Inflammatory macrophage treated with lipopolysaccharide for 4 hours (primary cell): ENCODE data around the gene MTA2.
"Not testable (repeated sequence)": the region's sequence is repeated elsewhere in the genome, so short reads cannot be mapped to it uniquely, and the experiment has no call there.

Source experiments
- DNase-seq: peaks from one replicate; pipeline ENCODE4 v3.0.0-alpha.2; 2020

Gene MTA2

DNA sequence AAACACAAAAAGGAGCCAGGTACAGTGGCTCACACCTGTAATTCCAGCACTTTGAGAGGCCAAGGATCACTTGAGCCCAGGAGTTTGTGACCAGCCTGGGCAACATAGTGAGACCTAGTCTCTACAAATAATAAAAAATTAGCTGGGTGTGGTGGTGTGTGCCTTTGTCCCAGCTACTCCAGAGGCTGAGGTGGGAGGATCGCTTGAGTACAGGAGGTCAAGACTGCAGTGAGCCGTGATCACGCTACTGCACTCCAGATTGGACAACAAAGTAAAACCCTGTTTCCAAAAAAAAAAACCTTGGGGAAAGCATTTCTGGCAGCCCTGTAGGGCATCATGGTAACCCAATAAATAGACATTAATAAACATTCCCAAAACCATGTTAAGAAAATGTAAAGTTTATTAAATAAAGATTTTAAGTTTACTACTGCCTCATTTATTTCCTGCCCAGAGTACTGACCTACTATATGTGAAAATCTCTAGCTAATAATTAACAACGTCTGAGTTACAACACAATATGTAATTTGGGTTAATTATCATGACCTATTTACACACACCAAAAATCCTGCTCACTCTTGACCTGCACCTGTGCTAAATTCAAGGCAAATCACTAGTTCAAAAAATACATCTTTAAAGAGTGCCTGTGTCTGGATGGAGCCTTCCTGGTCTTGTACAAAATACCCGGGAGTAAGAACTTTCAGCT, 36.4 kb downstream of the MTA2 start:
- no peak for DNase-seq

DNA sequence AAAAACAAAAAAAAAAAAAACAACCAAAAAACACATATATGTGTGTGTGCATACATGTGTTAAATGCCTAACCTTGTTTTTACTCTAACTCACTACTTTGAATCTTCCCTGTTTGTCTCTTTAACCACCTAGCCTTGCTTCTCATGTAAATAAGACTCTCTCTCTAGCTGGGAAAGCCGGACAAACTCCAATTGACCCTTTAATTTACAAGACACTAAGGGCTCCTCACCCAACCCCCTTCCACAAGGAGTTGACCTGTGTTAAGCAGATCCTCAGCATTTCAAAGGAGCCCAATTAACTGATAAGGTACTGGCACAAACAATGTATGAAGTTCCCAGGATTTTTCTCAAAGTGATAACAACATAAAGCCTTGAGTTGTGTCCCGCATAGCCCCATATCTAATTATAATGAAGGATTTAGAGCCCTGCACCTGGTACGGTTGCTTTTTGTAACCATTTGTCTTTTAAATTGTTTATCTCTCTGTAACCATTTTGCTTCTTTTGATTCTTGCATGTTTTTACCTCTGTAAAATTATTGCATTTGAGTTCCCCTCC, 39.9 kb downstream of the MTA2 start:
- not testable (repeated sequence) for DNase-seq

DNA sequence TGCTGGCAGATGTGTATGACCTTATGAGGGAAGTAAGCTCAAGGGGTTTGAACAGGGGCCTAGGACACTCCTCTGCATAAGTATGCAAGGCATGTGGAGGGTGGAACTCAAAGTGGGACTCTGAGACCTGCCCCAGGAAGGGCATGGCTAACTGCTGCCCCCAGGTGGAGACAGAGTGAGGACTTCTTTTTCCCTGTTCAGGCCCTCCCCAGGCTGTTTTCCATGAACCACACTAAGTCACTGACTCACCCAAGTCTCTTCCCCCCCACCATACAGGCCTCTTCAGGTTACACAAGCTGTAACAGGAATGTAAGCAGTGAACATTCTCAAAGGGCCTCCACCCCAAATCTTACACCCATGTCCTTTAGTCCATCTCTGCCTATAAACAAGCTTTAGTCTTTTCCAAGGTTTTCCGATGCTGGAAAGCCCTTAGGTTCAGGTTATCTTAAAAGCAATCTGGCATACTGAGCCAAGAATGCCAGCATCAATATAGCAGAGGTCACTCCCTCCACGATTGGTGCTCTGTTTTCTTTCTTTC, 41.0 kb downstream of the MTA2 start:
- DNase-seq, result peak; percentile 86

DNA sequence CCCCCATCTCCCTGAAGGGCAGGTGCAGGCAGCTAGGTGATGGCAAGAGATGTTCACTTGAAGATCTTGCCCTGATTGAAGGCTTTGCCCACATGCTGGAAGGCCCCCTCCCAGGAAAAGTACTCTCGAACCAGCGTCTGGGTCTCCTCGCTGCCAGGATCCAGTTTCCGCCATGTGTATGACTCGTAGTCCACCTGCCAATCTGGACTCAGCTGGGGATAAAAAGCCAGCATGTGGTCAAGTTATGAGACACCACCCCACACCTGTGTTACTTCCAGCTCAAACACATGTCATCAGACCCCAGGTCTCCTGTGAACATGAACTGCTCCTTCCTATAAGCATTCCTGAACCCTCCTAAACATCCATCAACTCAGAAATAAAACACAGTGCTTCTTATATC, 42.0 kb downstream of the MTA2 start:
- not testable (repeated sequence) for DNase-seq

DNA sequence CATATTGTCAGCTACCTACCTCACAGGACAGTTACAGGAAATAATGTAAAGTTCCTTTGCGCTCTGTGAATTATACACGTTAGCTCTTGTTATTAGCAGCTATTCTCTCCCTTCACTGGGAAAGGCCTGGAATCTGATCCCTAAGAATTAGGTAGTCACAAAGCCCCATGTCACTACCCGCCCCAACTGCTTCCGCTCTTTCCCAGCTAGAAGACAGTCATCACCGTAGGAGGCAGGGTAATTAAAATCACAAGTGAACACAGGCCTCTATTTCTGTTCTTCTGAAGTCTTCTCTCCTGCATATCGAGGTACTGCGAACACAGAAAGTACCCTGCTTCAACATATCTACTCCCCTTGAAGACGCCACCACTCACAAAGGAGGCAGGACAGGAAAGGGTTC, 42.5 kb downstream of the MTA2 start:
- no peak for DNase-seq

DNA sequence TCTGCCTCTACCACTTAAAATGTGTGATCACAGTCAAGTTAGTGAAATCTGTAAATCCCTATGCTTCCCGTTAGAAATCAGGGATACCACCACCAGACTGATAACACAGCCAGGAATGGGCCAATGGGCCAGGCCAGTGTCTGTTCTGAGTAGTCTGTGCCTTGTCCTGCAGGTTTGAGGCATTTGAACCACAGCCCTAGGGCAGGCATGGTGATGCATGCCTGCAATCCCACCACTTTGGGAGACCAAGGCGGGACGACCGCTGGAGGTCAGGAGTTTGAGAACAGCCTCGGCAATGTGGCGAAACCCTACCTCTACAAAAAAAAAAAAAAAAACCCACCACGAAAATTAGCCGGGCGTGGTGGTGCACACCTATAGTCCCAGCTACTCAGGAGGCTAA, 43.0 kb downstream of the MTA2 start:
- no peak for DNase-seq

DNA sequence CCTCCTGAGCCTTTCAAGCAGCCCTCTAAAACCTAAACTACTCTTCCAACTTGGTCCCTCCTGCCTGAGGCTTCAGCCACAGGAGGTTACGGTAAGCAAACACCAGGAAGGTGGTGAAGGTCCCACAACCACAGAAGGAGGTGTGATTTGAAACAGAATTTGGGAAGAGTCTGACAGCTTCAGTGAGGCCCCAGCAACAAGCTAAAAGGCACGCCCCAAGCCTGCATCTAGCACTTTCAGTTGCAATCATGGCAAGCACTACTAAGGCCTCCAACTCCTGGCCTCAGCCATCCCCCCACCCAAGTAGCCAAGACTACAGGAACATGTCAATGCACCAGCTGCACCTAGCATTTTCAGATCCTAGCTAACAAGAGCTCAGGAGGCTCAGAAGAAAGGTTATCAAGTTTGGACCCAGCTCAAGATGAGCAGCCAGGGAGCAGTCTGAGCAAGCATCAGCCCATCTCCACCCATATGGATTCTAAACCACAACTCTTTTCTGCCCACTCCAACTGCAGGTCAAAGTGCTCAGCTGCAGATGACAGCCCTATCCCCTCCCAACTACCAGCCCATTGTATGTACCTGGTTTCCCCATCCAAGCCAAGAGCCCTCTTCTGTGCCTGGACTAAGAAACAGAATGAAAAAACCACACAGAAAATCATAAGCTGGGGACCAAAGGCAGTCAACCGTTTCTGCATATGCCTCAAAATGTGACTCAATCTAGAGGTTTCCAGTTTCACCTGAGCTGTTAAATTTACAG, 44.6 kb downstream of the MTA2 start:
- DNase-seq, result no peak

DNA sequence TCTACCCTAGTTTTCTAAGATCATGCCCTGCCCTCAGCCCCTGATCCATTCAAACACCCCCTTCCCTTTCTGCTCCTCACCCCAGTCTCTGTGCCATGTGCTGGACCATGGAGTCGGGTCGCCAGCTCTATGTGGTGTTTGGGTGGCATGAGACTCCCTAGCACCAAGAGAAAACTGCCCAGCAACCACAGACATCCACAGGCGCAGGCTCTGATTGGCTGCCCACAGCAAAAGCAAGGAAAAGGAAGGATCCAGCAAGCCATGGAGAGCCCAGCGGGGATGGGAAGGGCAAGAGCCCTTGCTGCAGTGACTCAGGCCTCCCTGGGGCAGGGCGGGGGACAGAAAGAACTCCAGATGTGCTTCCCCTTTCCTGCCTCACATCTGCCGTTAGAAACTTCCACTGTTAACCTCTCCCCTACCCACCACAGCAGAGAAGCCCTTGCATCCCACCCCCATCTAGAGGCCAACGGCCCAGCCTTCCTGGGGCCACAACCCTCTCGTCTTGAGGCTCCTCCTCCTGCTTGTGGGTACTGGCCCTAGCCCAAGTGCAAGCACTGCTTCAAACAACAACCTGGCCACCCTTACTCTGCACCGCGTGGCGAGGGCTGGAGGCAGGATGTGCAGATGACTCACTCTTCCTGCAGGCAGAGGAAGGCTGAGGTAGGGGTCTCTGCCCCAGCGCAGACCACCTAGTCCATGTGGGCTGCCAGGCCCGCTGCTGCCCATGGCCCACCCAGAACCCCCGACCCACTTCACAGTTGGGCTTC, 45.4 kb downstream of the MTA2 start:
- DNase-seq, result peak; percentile 91

DNA sequence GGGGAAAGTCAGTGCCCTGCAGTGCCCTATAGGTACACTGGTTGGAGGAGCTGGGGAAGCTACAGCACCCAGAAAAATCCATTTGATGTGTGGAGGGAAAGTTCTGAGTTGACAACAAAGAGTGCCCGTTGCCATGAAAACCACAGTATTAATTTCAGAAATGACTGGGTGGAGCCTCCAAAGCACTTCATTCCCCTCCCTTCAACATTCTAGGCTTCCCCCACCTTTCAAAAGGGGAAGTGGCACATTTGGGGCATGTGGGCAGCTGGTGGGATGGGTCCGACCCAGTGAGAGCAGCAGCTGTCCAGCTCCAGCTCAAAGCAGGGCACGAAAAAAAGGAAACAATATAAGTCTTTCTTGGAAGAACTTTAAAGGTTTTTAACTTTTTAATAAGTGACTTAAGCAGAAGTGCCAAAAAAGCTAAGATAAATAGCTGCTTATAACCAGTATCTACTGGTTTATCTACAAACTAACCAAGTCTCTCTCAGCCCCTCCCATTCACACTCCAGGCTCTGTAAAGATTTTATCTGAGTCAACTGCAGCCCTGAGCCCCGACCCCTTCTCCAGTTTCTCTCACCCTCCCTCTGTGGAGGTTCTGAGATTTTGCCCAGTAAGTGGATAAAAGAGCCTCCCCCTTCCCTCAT, 46.1 kb downstream of the MTA2 start:
- peak; percentile 90 for DNase-seq

DNA sequence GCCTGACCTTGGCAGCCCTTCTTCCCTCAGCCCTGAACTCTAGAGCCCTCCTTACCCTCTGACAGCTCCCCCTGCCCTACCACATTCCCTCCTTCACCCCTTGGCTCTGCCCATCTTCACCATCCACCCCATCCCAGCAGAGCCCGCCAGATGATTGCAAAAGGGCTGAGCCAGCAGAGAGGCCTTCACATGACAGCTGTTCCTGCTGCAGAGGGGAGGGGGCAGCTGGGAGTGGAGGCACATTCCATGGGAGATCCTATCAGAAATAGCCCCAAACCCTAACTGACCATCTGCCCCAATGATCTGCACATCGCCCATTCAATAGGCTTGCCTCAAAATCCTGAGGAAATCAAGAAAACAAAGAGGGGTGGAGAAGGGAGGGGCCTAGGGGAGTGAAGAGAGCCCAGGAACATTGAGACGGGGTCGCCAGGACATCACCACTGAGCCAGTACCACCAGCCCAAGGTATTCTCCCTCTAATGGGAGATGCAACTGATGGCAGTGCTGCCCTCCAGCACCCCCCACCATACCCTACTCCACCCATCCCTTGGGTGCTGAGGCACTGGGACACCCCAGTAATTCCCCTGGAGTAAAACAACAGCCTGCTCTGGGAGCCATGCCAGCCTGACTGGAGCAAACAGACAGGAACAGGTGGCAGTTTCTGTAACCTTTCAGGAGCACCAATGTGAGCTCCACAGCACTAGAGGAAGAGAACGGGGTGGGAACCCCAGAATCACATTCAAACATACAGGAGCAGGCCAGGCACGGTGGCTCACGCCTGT, 47.1 kb downstream of the MTA2 start:
- no peak for DNase-seq

DNA sequence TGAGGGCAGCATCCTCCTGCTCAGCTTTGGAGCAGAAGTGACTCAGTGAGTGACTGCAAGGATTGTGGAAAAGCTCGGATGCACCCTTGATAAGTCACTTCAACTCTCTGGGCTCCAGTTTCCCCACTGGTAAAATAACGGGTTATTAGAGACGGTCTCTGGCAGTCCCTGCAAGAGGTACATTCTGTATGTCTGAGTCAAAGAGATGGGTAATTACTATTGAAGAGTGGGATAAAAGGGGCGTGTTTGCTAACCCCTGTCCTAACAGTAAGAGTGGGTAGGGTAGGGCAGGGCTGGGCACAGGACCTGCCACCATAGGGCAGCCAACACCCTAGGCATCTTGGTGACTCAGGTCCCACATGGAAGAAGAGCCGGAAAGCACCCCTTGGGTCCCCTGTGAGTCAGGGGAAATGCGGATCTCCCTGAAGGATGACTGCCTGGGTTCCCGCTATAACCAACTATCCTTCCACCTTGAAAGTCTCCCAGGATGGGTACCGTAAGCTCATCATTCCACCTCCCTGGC, 47.8 kb downstream of the MTA2 start:
- DNase-seq, result peak; percentile 89

DNA sequence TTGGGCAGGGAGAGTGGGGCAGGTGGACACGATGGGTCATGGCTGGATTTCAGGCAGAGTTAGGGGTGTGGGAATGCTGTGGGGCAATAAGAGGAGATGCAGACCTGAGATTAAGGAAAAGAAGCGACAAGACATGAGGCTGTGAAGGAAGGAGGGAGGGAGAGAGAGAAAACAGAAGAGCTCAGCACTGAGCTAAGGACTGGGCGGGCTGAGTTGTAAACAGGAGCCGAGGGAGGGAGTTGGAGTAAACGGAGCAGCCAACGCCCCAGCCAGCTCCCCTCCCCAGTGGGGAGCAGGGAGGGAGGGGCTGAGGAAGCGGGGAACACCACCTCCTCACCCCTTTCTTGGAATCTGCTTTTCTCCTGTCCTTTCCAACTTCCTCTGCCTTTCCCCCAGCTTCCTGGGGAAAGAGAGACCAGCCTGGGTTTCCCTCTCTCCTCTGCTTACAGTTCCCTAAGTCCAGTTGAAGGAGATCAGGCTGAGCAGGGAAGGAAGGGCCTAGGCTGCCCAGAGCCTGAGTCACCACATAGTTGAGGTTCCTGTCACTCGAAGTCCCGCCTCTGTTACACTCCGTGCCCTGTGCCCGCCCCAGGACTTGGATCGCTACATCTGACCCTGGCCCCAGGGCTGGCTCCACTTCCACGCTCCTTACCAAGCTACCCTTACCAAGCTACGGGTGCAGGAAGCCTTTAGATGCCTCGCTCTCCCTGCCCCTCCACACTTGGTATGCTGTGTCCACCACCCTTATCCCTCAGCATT, 48.4 kb downstream of the MTA2 start:
- peak; percentile 90 for DNase-seq

DNA sequence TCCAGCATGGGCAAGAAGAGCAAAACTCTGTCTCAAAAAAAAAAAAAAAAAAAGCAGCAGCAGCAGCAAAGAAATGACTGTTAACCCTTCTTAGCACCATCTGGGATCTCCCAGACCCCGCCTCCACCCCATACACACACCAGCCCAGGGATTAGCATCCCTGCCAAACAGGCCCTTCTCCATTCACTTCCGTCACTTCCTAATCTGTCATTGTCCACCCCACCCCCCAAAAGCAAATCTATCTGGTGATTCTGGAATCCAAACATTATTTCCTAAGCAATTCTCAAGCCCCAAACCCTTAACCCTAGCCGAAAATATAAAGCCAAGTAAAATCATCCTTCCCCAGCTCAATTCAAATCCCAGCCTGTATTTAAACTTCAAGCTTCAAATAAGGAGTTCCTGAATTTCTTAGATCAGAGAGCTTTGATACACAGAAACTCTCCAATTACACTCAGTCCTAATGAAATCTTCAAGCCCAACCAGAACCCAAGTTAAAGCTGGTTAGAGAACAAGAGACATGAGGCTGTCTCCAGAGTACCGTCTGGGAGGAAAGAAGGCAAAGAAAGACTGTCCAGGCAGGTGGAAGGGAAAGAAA, 49.1 kb downstream of the MTA2 start:
- DNase-seq, result no peak

DNA sequence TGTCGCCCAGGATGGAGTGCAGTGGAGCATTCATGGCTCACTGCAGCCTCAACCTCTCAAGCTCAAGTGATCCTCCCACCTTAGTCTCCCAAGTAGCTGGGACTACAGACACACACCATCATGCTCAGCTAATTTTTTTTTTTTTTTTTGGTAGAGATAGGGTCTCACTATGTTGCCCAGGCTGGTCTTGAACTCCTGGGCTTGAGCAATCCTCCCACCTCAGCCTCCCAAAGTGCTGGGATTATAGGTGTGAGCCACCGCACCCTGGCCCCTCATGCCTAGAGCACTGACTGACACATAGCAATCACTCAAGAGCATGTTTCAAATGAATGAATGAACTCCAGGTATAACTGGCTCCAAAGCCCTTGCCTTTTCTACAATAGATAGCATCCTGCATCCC, 51.2 kb downstream of the MTA2 start:
- not testable (repeated sequence) for DNase-seq

DNA sequence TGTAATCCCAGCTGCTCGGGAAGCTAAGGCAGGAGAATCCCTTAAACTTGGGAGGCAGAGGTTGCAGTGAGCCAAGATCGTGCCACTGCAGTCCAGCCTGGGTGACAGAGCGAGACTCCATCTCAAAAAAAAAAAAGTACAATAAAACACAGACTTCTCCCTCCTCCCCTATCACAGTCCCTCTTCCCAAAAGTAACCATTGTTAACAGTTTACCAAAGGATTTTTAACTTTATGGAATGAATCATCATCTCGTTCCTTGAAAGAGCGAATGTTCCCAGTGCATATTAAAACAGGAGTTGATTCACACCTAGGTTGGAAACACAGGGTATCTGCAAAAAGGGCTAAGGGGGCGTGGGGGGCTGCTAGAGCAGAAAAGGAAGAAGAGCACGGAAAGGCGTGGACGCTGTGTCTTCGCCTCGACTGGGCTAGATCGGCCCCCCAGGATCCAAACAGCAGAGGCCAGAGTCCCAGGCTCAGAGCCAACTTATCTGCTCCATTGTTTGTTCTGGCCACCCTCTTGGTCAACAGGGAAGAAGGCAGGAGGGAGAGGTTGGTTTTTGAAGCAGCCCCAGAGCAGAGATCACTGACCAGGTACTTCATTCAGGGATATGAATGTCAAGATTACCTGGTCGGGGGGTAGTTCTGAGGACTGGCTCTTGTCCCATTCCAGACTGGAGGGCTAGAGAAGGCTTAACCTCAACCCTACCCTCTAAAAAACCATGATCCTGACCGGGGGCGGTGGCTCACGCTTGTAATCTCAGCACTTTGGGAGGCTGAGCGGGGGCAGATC, 52.9 kb downstream of the MTA2 start:
- no peak for DNase-seq

DNA sequence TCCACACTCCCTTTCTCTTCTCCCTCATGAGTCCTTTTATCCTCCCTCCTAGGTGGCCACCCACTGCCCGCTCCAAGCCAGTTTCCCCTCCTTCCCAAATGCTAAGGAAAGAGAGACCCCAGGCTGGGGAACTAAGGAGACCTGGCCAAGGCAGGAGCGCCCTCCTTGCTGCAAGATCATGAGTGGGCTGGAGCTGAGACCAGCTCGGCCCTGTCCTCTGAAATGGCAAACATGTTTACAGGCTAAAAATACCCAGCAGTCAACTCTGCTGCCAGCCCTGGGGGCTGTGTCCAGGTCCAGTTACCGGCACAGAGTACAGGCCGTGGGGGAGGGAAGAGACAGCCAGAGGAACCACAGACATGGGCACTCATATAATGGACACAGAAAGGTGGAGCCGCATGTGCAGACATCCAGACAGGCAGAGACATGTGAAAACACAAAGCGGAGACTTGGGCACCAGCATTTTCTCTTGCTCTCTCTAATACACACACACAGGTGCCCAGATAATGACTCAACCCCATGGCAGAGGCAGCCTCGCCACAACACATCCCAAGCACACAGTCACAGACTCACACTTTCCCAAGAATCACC, 53.9 kb downstream of the MTA2 start:
- no peak for DNase-seq

DNA sequence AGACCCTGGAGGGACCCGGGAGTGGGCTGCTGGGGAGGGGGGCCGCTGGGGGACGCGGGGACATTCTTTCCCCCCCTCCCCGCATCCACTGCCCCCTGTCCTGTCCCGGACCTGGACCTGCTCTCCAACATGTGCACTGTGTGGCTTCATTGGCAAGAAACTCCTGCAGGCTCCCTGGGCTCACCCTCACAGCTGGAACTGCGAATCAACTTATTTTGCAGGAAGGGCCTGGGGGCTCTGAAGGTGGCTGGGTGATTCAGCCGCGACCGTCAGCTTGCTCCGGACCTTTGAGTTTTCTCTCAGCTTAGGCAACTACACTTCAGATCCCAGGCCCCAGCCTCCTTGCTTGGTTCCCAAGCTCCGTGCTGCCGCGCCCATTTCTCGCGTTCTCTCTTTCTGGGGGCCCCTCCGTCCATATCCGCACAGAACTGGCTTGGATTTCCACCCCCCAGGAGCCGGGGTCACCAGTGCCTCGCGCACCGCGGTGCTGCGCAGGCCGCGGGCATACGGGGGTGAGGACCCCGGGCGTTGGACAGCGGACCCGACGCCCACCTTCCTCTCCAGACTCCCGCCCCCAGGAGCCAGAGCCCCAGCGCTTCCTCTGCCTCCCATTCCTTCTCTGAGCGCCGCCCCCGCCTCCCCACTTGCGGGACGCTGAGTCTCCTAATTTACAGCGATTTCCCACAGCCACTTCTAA, 54.6 kb downstream of the MTA2 start:
- peak; percentile 26 for DNase-seq

DNA sequence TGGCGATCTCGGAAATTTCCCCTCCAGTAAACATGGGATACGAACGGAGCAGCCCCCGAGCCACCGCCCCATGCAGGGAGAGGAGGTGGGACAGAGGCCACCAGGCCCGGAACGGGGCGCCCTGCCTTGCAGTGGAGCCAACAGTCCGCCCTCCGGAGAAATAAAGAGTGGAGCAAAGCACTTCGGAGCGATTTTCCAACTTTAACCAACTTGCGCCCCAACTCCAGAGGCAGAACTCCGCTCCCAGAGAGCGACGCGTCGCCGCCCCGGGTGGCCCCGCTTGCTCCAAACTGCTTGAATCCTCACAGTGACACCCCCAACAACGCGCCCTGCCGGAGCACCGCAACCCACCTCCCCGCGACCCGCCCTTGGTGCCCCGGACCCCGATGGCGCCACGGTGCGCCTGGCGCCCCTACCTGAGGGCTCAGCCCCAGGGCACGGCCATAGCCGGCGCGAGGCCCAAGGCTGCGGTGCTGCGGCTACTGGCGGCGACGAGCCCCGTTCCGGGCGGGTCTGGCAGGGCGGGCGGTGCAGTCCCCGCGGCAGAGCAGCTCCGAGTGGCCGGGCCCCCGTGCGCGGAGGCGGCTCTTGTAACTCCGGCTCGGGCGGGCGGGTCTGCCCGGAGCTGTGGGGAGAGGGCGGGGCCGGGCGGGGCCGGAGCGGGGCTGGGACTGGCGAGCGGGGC, 55.3 kb downstream of the MTA2 start, which contains the start of gene AHNAK:
TSS of gene AHNAK (minus strand) at position 563 of the 685 bp plus-strand sequence. CDS start 10,708 bp downstream, outside the sequence.
- peak; percentile 82 for DNase-seq
